Nephron progenitor cell (in vitro differentiated cells): ENCODE results near the gene MORN5.

Experiments
- DNase-seq: peaks from one replicate; pipeline ENCODE4 v3.0.0; 2021
- H3K27ac Mint-ChIP-seq: 2 replicates; pipeline ENCODE4 v1.8.0; 2021; ENCODE audit warnings: mild to moderate bottlenecking, moderate library complexity, mixed read lengths
- H3K27me3 Mint-ChIP-seq: 2 replicates; pipeline ENCODE4 v1.8.0; 2021; ENCODE audit warnings: mild to moderate bottlenecking, low read depth, mixed read lengths; ENCODE audit not compliant: poor library complexity
- H3K36me3 Mint-ChIP-seq: 2 replicates; pipeline ENCODE4 v1.8.0; 2021; ENCODE audit warnings: low read depth, mixed read lengths
- H3K4me1 Mint-ChIP-seq: 2 replicates; pipeline ENCODE4 v1.8.0; 2021; ENCODE audit warnings: mixed read lengths
- H3K4me3 Mint-ChIP-seq: 2 replicates; pipeline ENCODE4 v1.8.0; 2021; ENCODE audit warnings: mild to moderate bottlenecking, moderate library complexity, mixed read lengths
- H3K9me3 Mint-ChIP-seq: 2 replicates; pipeline ENCODE4 v1.8.0; 2021; ENCODE audit warnings: mild to moderate bottlenecking, moderate library complexity, mixed read lengths
- TF ChIP-seq, protein P1 (sequence below): fragments of 200-600 bp; sonication (generic); IDR thresholded peaks from 2 replicates; pipeline ENCODE4 v1.5.0; 2021; ENCODE audit warnings: antibody characterized with exemption

MORN5 gene

DNA sequence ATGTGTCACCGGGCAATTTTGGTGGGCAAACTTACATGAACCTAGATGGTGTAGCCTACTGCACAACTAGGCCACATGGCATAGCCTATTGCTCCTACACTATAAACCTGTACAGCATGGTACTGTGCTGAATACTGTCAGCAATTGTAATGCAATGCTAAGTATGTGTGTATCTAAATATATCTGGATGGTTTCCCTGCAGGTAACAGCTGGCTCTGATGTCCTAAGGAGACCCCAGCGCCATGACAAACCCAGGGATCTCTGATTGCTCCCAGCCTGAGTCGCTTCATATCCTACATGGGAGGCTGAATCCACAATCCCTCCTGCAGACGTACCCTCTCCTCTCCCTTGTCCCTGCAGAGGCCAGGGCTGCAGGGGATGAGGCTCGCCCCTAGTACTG lies 40.0 kb upstream of the MORN5 start:
- TF ChIP-seq, protein P1, sequence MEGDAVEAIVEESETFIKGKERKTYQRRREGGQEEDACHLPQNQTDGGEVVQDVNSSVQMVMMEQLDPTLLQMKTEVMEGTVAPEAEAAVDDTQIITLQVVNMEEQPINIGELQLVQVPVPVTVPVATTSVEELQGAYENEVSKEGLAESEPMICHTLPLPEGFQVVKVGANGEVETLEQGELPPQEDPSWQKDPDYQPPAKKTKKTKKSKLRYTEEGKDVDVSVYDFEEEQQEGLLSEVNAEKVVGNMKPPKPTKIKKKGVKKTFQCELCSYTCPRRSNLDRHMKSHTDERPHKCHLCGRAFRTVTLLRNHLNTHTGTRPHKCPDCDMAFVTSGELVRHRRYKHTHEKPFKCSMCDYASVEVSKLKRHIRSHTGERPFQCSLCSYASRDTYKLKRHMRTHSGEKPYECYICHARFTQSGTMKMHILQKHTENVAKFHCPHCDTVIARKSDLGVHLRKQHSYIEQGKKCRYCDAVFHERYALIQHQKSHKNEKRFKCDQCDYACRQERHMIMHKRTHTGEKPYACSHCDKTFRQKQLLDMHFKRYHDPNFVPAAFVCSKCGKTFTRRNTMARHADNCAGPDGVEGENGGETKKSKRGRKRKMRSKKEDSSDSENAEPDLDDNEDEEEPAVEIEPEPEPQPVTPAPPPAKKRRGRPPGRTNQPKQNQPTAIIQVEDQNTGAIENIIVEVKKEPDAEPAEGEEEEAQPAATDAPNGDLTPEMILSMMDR = no peak
- H3K27me3 Mint-ChIP-seq = peaks cover 38% of the 10 kb centered on the region
- no peak for DNase-seq

DNA sequence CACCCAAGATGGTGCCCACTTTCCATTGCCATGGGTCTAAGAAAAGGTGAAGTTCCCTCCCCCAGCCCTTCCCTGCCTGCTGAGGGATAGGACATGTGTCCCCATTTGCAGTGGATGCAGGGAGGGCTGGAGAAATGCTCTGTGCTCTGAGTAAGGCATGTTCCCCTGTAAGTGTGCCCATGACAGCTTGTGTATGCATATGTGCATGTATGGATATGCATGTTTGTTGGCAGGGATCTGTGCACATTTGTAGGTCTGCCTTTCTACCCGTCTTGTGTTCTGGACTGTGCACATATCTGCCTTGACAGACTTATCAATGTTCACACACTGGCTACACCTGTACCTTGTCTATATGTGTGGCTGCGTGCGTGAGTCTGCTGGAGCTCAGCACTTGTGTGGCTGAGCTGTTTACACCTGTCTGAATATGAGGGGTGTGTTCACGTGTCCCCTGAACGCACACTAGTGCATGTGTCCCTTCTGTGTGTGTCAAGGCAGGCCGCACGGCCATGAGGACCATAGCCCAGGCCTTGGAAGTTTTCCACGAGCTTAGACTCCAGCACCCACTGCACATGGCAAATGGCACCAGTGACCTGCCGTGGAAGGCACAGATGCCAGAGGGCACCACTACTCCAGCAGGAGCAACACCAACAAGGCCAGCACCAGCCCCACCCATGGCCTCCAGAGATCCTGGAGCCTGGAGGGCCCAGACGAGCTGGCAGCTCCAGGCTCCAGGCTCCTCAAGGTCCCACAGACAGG lies 39.2 kb upstream of the MORN5 start:
- no peak overlapping the region for H3K27ac Mint-ChIP-seq

More for the DNA sequence above, 40.0 kb upstream of the MORN5 start:
- no peak overlapping the region for H3K27ac Mint-ChIP-seq
- H3K4me1 Mint-ChIP-seq = no peaks in the 10 kb centered on the region
- no peak overlapping the region for H3K4me3 Mint-ChIP-seq
- no peaks in the 10 kb centered on the region for H3K9me3 Mint-ChIP-seq
- H3K36me3 Mint-ChIP-seq = no peaks in the 10 kb centered on the region

GRCh38 chr9:122121391-122121790 lies 38.3 kb upstream of the MORN5 start:
- TF ChIP-seq, protein P1 = no peak
- Mint-ChIP-seq H3K4me3 (no peak overlapping the region), H3K27ac (no peak overlapping the region), H3K4me1 (peaks cover 11% of the 10 kb centered on the region), H3K9me3 (no peaks in the 10 kb centered on the region), H3K27me3 (peaks cover 44% of the 10 kb centered on the region), H3K36me3 (no peaks in the 10 kb centered on the region)
- no peak for DNase-seq

More for the DNA sequence above, 39.2 kb upstream of the MORN5 start:
- no peak for DNase-seq
- peaks cover 5% of the 10 kb centered on the region for H3K4me1 Mint-ChIP-seq
- TF ChIP-seq, protein P1 = no peak
- H3K4me3 Mint-ChIP-seq = no peak overlapping the region
- H3K36me3 Mint-ChIP-seq = no peaks in the 10 kb centered on the region
- peaks cover 40% of the 10 kb centered on the region for H3K27me3 Mint-ChIP-seq
- H3K9me3 Mint-ChIP-seq = no peaks in the 10 kb centered on the region

- peaks cover 14% of the 10 kb centered on the region for H3K4me1 Mint-ChIP-seq
- no peak for DNase-seq
- TF ChIP-seq, protein P1 = no peak
- peaks cover 49% of the 10 kb centered on the region for H3K27me3 Mint-ChIP-seq
- no peaks in the 10 kb centered on the region for H3K9me3 Mint-ChIP-seq
- no peak overlapping the region for H3K4me3 Mint-ChIP-seq
- no peak overlapping the region for H3K27ac Mint-ChIP-seq
- H3K36me3 Mint-ChIP-seq = no peaks in the 10 kb centered on the region
These were observed 37.8 kb upstream of the MORN5 start for GRCh38 chr9:122121931-122122330.

DNA sequence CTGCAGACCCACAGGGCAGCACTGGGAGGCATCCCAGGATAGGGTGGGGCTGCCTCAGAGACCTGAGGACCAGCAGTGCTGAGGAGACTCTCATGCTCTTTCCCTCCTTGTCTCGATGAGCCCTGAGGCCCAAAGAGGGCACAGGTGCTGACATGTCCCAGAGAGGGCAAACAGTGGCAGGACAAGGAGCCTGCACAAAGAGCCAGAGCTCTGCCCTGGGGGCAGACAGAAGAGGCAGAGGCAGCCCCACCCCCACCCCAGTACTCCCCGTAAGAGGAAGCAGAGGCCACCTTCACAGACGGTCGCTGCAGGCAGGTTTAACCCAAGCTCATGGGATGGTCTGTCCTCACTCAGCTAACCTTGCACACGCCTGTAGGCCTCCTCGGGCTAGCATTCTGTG lies 37.2 kb upstream of the MORN5 start:
- Mint-ChIP-seq H3K4me3 (no peak overlapping the region), H3K27ac (no peak overlapping the region), H3K9me3 (no peaks in the 10 kb centered on the region), H3K36me3 (no peaks in the 10 kb centered on the region), H3K4me1 (peaks cover 14% of the 10 kb centered on the region), H3K27me3 (peaks cover 54% of the 10 kb centered on the region)
- no peak for DNase-seq
- TF ChIP-seq, protein P1 = no peak
